LNCAP (cell line): ENCODE data around the gene TPPP.

Experiments
- CTCF ChIP-seq: fragments of 450-650 bp; IDR thresholded peaks from 2 replicates; pipeline ENCODE4 v1.5.1; 2017; ENCODE audit warnings: mild to moderate bottlenecking

TPPP gene

GRCh38 chr5:673161-673830 lies 19.9 kb downstream of the TPPP start:
- TF ChIP-seq CTCF: no peak

- TF ChIP-seq CTCF: no peak
Observed at GRCh38 chr5:672329-673160, 20.6 kb downstream of the TPPP start.

- TF ChIP-seq CTCF: peak; percentile 94
Observed at GRCh38 chr5:671459-672328, 21.5 kb downstream of the TPPP start.

- TF ChIP-seq CTCF: no peak
Observed at GRCh38 chr5:670396-671270, 22.5 kb downstream of the TPPP start.

GRCh38 chr5:669842-670395 lies 23.2 kb downstream of the TPPP start:
- no peak for TF ChIP-seq CTCF

- peak; percentile 81 for TF ChIP-seq CTCF
Observed at GRCh38 chr5:669111-669841, 23.9 kb downstream of the TPPP start.
